Measurements from ENCODE around the gene CLOCK. TPM values are rescaled to one million over a fixed set of nuclear protein-coding genes. Genes with fewer than 3 reads are reported as not detected.

The CLOCK gene
- total and polyA plus RNA-seq, 9 of the 15 experiments (the other 6 are each of a cell fraction or from before 2014, with no cell fraction given), result 3.7 to 14.4 (median 9.4) TPM

DNA sequence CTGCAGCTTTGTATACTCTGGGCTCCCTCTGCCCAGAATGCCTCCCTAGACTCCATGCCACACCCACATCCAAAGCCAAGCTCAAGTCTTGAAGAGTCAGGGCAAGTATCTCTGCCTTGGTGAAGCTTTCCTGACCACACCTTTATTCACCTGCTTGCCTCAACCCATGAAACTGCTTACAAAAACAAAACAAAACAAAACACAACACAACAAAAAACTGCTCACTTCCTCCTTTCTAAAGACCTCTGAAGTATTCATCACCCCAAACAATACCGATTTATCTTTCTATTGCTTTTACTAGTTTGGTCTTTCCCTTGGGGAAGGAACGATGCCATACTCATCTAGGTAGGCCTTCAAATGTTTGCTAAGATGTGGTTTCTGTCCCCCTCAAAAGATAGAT lies 105.9 kb downstream of the CLOCK start:
- in situ Hi-C loops (cut with MboI), result no loop called here
- BruUV-seq (replicated peaks), result no TSS peak
- no peaks in the 10 kb centered on the region for H3K9me1 ChIP-seq (ENCODE audit: control insufficient read depth, insufficient read depth, low read length)

More for the DNA sequence above, 105.9 kb downstream of the CLOCK start:
- no peak overlapping the region for H3K27ac ChIP-seq (ENCODE audit: extremely low read depth, low read depth, low read length)
- H3K4me3 ChIP-seq, result no peak overlapping the region
- TF ChIP-seq PTTG1 (tag; IDR thresholded peaks at IDR 0.05; ENCODE audit: low read depth), result no peak
- TF ChIP-seq POLR2B (IDR thresholded peaks at IDR 0.05; ENCODE audit: low read depth, partially characterized antibody), result no peak
- TF ChIP-seq, protein P1, sequence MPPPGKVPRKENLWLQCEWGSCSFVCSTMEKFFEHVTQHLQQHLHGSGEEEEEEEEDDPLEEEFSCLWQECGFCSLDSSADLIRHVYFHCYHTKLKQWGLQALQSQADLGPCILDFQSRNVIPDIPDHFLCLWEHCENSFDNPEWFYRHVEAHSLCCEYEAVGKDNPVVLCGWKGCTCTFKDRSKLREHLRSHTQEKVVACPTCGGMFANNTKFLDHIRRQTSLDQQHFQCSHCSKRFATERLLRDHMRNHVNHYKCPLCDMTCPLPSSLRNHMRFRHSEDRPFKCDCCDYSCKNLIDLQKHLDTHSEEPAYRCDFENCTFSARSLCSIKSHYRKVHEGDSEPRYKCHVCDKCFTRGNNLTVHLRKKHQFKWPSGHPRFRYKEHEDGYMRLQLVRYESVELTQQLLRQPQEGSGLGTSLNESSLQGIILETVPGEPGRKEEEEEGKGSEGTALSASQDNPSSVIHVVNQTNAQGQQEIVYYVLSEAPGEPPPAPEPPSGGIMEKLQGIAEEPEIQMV (tag; conservative IDR thresholded peaks at IDR 0.05; ENCODE audit: low read depth), result no peak
- no peak for TF ChIP-seq BRCA1 (IDR thresholded peaks at IDR 0.05)
- no peak for TF ChIP-seq BRCA1 (CRISPR knock-in tag; IDR thresholded peaks at IDR 0.05)
- no peak for TF ChIP-seq ZNF384 (IDR thresholded peaks at IDR 0.05; ENCODE audit: low read depth, low read length)
- TF ChIP-seq, protein P2, sequence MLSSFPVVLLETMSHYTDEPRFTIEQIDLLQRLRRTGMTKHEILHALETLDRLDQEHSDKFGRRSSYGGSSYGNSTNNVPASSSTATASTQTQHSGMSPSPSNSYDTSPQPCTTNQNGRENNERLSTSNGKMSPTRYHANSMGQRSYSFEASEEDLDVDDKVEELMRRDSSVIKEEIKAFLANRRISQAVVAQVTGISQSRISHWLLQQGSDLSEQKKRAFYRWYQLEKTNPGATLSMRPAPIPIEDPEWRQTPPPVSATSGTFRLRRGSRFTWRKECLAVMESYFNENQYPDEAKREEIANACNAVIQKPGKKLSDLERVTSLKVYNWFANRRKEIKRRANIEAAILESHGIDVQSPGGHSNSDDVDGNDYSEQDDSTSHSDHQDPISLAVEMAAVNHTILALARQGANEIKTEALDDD (IDR thresholded peaks at IDR 0.05), result no peak
- TF ChIP-seq XRCC4 (IDR thresholded peaks at IDR 0.05; ENCODE audit: extremely low read depth, insufficient read depth, insufficient read length), result no peak
- TF ChIP-seq EZH2 (IDR thresholded peaks at IDR 0.05; ENCODE audit: borderline replicate concordance, low read depth, low read length), result no peak
- no peak for TF ChIP-seq SREBF1 (IDR thresholded peaks at IDR 0.05; ENCODE audit: borderline replicate concordance, low read depth, low read length)
- no peak for TF ChIP-seq ZNF830 (CRISPR knock-in tag; IDR thresholded peaks at IDR 0.05)
- TF ChIP-seq NFIC (IDR thresholded peaks at IDR 0.05), result no peak
- TF ChIP-seq NFATC3 (IDR thresholded peaks at IDR 0.05), result no peak
- no peak overlapping the region for H3K4me2 ChIP-seq (ENCODE audit: insufficient read depth, low read length)
- no peaks in the 10 kb centered on the region for H3K79me2 ChIP-seq (ENCODE audit: control insufficient read depth, insufficient read depth, low read length)
- H3K27me3 ChIP-seq (ENCODE audit: control insufficient read depth in 2 of 2, insufficient read depth in 2 of 2, low read length in 2 of 2), result no peaks in the 10 kb centered on the region
- no peaks in the 10 kb centered on the region for H4K20me1 ChIP-seq (replicated peaks; ENCODE audit: control insufficient read depth, insufficient read depth, low read length)
- intact Hi-C loops (cut with micrococcal nuclease), result loop anchor here (5.0 to 10.0 kb wide), 2 partner anchors 96 to 297 kb away; partner anchors contain the start of gene SRD5A3
- ChIA-PET POLR2A (interaction anchor here (1.0 kb wide), 1 partner anchor 11 kb away, joined by 3 read pairs; no protein-coding TSS in a partner anchor), CTCF (ENCODE audit: low intra/inter-chr PET ratio) (no interaction called here)
- no peak for ATAC-seq
- H2AFZ ChIP-seq (ENCODE audit: low read depth, low read length), result no peak overlapping the region
- peaks cover 73% of the 10 kb centered on the region for H3K36me3 ChIP-seq (ENCODE audit: control insufficient read depth, insufficient read depth, low read length)
- H3K9ac ChIP-seq (ENCODE audit: insufficient read depth in 1 of 2, low read depth in 2 of 2, low read length in 2 of 2), result no peak overlapping the region
- FAIRE-seq, result no peak
- H3K4me1 ChIP-seq (replicated peaks in 1 of 2; ENCODE audit: control insufficient read depth in 2 of 2, insufficient read depth in 2 of 2, low read length in 2 of 2), result peaks cover 9 to 10% of the 10 kb centered on the region in 2 experiments; a peak in 3 of 5 replicates
- no peaks in the 10 kb centered on the region for H3K9me3 ChIP-seq (replicated peaks; ENCODE audit: control insufficient read depth, insufficient read depth, low read depth, low read length)
- no peak for DNase-seq (ENCODE audit: extremely low read depth in 1 of 4, low spot score in 3 of 4)
- WGBS (ENCODE audit: insufficient coverage, low coverage, missing lambda C conversion rate), result 100% methylated on average over 2 of the region's 2 CpGs

Data from K562 (cell line).